ENCODE results near the gene LIMS2. TPM values are rescaled to one million over a fixed set of nuclear protein-coding genes. Genes with fewer than 3 reads are reported as not detected.

LIMS2 gene
- total RNA-seq, 2 experiments from 2014 or later: 6.1 to 7.0 TPM

DNA sequence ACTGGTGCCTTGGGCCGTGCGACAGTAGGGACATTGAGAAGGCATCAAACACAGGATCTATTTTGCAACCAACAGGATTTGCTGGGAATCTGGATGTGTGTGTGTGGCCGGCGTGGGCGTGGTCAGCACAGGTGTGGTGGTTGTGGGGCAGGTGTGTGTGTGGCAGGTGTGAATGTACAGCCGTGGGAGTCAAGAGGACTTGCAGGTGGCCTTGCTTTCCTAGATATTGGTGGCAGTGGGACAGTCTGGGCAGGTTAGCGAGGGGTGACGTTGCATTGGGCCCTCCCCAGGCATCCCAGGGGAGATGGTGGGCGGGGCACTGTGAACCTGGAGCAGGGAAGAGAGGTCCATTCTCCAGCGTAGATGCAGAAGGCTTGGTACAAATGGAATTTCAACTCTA, 3.2 kb upstream of the LIMS2 start:
- ChIA-PET POLR2A (no interaction called here), CTCF (no interaction called here)
- DNase-seq (peak in 1 of 14 experiments; percentile 4), ATAC-seq (ENCODE audit: poor library complexity) (no peak)
- Mint-ChIP-seq H3K4me3 (no peak overlapping the region), H3K4me1 (ENCODE audit: low read depth) (peaks cover 9% of the 10 kb centered on the region), H3K27me3 (peaks cover 46% of the 10 kb centered on the region), H3K9me3 (no peaks in the 10 kb centered on the region), H3K36me3 (ENCODE audit: low read depth) (no peaks in the 10 kb centered on the region), H3K27ac (no peak overlapping the region)
- peaks cover 18% of the 10 kb centered on the region for H3K4me1 ChIP-seq (ENCODE audit: insufficient read depth, low read length)
- H3K27me3 ChIP-seq (ENCODE audit: control insufficient read depth in 1 of 2, insufficient read depth in 2 of 2, low read length in 2 of 2): peaks cover 25 to 27% of the 10 kb centered on the region in 2 experiments
- H3K4me3 ChIP-seq (ENCODE audit: low read length): no peak overlapping the region
- H3K36me3 ChIP-seq (ENCODE audit: insufficient read depth, low read length): no peaks in the 10 kb centered on the region
- H3K9me3 ChIP-seq (ENCODE audit: control insufficient read depth in 1 of 2, insufficient read depth in 1 of 2, low read length in 2 of 2): peaks cover 0 to 8% of the 10 kb centered on the region in 2 experiments
- intact Hi-C loops (cut with DNase I, micrococcal nuclease): no loop called here
- TF ChIP-seq, protein P1, sequence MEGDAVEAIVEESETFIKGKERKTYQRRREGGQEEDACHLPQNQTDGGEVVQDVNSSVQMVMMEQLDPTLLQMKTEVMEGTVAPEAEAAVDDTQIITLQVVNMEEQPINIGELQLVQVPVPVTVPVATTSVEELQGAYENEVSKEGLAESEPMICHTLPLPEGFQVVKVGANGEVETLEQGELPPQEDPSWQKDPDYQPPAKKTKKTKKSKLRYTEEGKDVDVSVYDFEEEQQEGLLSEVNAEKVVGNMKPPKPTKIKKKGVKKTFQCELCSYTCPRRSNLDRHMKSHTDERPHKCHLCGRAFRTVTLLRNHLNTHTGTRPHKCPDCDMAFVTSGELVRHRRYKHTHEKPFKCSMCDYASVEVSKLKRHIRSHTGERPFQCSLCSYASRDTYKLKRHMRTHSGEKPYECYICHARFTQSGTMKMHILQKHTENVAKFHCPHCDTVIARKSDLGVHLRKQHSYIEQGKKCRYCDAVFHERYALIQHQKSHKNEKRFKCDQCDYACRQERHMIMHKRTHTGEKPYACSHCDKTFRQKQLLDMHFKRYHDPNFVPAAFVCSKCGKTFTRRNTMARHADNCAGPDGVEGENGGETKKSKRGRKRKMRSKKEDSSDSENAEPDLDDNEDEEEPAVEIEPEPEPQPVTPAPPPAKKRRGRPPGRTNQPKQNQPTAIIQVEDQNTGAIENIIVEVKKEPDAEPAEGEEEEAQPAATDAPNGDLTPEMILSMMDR (IDR thresholded peaks at IDR 0.05): no peak
- H3K27ac ChIP-seq (ENCODE audit: low read depth in 1 of 2, low read length in 2 of 2): no peak overlapping the region

DNA sequence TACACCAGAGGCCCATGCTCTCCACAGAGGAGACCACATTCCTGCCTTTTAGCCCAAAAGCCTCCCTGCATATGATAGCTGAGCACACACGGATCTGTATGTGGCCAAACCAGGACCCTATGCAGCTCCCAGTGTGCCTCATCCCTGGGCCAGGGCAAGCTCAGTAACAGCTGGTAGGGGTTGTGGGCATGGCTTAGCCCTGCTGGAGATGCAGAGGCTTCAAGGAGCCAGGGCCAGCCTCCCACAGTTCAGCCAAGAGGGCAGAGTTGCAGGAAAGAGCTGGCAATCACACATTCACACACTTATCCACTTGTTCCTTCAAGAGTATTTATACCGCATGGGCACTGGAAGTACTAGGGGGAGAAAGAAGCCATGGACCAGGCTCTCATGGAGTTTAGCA, 1.6 kb upstream of the LIMS2 start:
- TF ChIP-seq, protein P1 (IDR thresholded peaks at IDR 0.05): no peak
- Mint-ChIP-seq H3K4me3 (no peak overlapping the region), H3K4me1 (ENCODE audit: low read depth) (peaks cover 9% of the 10 kb centered on the region), H3K27ac (no peak overlapping the region), H3K27me3 (peaks cover 62% of the 10 kb centered on the region), H3K9me3 (no peaks in the 10 kb centered on the region), H3K36me3 (ENCODE audit: low read depth) (no peaks in the 10 kb centered on the region)
- H3K27me3 ChIP-seq (ENCODE audit: control insufficient read depth in 1 of 2, insufficient read depth in 2 of 2, low read length in 2 of 2): peaks cover 40 to 41% of the 10 kb centered on the region in 2 experiments
- H3K27ac ChIP-seq (ENCODE audit: low read depth in 1 of 2, low read length in 2 of 2): no peak overlapping the region
- H3K4me1 ChIP-seq (ENCODE audit: insufficient read depth, low read length): peaks cover 18% of the 10 kb centered on the region
- ATAC-seq (ENCODE audit: poor library complexity) (no peak), DNase-seq (no peak)
- H3K36me3 ChIP-seq (ENCODE audit: insufficient read depth, low read length): no peaks in the 10 kb centered on the region
- H3K9me3 ChIP-seq (ENCODE audit: control insufficient read depth in 1 of 2, insufficient read depth in 1 of 2, low read length in 2 of 2): peaks cover 0 to 8% of the 10 kb centered on the region in 2 experiments
- ChIA-PET CTCF (no interaction called here), POLR2A (no interaction called here)
- H3K4me3 ChIP-seq (ENCODE audit: low read length): no peak overlapping the region
- intact Hi-C loops (cut with DNase I, micrococcal nuclease): no loop called here

DNA sequence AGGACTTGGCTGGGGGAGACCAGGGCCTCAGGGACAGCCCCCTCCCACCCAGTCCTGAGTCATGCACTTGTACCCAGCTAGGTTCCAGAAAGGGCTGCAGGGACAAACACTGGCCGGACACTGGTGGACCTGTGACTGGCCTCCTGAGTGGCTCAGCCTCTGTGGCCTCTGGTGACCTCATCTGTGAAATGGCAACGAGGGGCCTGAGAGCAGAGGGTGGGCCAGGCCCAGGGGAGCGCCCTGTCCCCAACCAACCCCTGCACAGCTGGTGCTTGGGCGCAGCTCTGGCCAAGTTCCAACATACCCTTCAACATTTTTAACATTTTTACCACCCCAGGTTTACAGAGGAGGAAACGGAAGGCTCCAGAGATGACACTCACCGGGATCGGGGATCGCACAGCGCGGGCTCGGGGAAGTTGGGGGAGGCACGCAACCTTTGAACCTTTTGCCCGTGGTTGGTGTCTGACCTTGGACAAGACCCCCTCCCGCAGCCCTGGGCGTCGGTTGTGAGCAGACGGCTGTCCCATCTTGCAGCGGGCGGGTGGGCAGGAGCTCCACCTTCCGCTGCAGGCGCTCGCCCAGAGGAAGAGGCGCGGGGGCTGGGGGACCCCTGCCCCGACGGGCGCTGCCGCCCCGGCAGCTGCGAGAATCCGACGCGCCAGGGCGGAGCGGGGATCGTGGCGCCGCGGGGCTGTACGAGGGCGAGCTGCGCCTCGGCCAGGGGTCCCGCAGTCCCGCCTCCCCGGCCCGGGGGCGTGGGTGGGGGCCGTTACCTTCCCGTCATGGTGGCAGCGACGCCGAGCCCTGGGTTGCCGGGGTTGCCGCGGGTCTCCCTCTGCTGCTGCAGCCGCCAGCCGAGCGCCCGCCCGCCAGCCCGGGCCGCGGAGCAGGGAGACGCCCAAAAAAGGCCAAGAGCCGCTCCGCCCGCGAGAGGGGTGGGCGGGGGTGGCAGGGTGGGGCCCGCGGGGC, 805 bp downstream of the LIMS2 start:
- POLR2A ChIA-PET: interaction anchor here (0.7 to 2.0 kb wide), 3 partner anchors 27 to 80 kb away, joined by 3 to 10 read pairs (median 3); partner anchors contain the start of gene SFT2D3
- intact Hi-C loops (cut with DNase I, micrococcal nuclease): no loop called here
- Histone ChIP-seq H3K4me3 (ENCODE audit: low read length) (peak overlapping the region; percentile 6), H3K27ac (ENCODE audit: low read depth in 1 of 2, low read length in 2 of 2) (no peak overlapping the region), H3K4me1 (ENCODE audit: insufficient read depth, low read length) (peaks cover 15% of the 10 kb centered on the region), H3K9me3 (ENCODE audit: control insufficient read depth in 1 of 2, insufficient read depth in 1 of 2, low read length in 2 of 2) (peaks cover 0 to 8% of the 10 kb centered on the region in 2 experiments), H3K27me3 (ENCODE audit: control insufficient read depth in 1 of 2, insufficient read depth in 2 of 2, low read length in 2 of 2) (peaks cover 43 to 50% of the 10 kb centered on the region in 2 experiments), H3K36me3 (ENCODE audit: insufficient read depth, low read length) (no peaks in the 10 kb centered on the region)
- ATAC-seq (ENCODE audit: poor library complexity): peak; percentile 49
- H3K36me3 Mint-ChIP-seq (ENCODE audit: low read depth): no peaks in the 10 kb centered on the region
- peak overlapping the region; percentile 79 for H3K4me3 Mint-ChIP-seq
- DNase-seq: peak in 4 of 14 experiments; percentile 16 to 33 (median 28)
- CTCF ChIA-PET: interaction anchor here (1.2 kb wide), 1 partner anchor 25 kb away, joined by 3 read pairs; no protein-coding TSS in a partner anchor
- H3K27me3 Mint-ChIP-seq: peaks cover 79% of the 10 kb centered on the region
- H3K27ac Mint-ChIP-seq: no peak overlapping the region
- peaks cover 9% of the 10 kb centered on the region for H3K4me1 Mint-ChIP-seq (ENCODE audit: low read depth)
- TF ChIP-seq, protein P1 (IDR thresholded peaks at IDR 0.05): no peak
- H3K9me3 Mint-ChIP-seq: no peaks in the 10 kb centered on the region
